Measurements from ENCODE around the gene MSL3B.

Gene MSL3B

DNA sequence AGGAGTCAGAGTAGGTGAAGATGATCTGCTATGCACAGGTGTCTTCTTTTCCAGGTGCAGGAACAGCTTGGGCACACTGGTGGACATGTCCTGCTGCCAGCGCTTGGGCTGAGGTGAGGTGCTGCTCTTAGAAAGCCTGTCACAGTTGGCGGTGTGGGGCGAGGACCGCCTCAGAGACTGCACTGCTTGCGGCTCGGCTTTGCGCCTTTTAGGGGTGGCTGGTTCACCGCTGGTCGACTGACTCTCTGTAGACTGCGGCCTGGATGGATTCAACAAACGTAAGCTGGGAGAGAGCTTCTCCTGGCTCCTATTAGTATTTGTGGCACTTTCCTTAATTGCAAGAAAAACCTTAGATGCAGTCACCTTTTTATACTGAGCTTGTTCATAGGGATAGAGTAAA lies 1.7 kb downstream of the MSL3B start:
- intact Hi-C loops (cut with micrococcal nuclease; ENCODE audit: unreplicated experiment): no loop called here

DNA sequence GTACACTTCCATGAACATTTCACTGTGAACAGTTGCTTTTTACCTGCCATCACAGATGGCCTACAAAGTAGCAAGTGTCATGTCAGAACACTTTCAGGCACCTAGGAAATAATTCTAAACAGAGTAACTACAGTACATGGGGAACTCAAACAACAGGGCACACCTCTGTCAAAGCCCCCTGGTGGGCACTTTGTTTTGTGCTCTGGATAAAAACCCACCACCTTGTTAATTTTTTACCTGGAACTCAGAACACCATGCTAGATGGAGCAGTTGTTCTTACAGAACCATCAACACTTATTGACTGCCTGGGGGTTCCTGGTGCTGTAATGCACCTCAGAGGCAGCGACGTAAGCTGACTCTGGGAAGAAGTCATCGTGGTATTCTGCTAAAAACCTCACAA lies 2.3 kb downstream of the MSL3B start:
- H3K27ac ChIP-seq (ENCODE audit: low read length): 0 out of 2 replicates have a peak overlapping the region, but pooled peaks have one; percentile 23
- in situ Hi-C loops (cut with HindIII; ENCODE audit: low pct_unique_long_range_greater_than_20kb, low sequenced_read_pairs) (no loop called here), intact Hi-C loops (cut with micrococcal nuclease; ENCODE audit: unreplicated experiment) (no loop called here)
- TF ChIP-seq, protein P1, sequence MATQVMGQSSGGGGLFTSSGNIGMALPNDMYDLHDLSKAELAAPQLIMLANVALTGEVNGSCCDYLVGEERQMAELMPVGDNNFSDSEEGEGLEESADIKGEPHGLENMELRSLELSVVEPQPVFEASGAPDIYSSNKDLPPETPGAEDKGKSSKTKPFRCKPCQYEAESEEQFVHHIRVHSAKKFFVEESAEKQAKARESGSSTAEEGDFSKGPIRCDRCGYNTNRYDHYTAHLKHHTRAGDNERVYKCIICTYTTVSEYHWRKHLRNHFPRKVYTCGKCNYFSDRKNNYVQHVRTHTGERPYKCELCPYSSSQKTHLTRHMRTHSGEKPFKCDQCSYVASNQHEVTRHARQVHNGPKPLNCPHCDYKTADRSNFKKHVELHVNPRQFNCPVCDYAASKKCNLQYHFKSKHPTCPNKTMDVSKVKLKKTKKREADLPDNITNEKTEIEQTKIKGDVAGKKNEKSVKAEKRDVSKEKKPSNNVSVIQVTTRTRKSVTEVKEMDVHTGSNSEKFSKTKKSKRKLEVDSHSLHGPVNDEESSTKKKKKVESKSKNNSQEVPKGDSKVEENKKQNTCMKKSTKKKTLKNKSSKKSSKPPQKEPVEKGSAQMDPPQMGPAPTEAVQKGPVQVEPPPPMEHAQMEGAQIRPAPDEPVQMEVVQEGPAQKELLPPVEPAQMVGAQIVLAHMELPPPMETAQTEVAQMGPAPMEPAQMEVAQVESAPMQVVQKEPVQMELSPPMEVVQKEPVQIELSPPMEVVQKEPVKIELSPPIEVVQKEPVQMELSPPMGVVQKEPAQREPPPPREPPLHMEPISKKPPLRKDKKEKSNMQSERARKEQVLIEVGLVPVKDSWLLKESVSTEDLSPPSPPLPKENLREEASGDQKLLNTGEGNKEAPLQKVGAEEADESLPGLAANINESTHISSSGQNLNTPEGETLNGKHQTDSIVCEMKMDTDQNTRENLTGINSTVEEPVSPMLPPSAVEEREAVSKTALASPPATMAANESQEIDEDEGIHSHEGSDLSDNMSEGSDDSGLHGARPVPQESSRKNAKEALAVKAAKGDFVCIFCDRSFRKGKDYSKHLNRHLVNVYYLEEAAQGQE (IDR thresholded peaks at IDR 0.05; ENCODE audit: insufficient read depth in 1 of 2, low read depth in 2 of 2, low read length in 1 of 2): no peak
- TF ChIP-seq, protein P2, sequence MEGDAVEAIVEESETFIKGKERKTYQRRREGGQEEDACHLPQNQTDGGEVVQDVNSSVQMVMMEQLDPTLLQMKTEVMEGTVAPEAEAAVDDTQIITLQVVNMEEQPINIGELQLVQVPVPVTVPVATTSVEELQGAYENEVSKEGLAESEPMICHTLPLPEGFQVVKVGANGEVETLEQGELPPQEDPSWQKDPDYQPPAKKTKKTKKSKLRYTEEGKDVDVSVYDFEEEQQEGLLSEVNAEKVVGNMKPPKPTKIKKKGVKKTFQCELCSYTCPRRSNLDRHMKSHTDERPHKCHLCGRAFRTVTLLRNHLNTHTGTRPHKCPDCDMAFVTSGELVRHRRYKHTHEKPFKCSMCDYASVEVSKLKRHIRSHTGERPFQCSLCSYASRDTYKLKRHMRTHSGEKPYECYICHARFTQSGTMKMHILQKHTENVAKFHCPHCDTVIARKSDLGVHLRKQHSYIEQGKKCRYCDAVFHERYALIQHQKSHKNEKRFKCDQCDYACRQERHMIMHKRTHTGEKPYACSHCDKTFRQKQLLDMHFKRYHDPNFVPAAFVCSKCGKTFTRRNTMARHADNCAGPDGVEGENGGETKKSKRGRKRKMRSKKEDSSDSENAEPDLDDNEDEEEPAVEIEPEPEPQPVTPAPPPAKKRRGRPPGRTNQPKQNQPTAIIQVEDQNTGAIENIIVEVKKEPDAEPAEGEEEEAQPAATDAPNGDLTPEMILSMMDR (IDR thresholded peaks at IDR 0.05): peak; percentile 44
- H3K27me3 ChIP-seq (ENCODE audit: control insufficient read depth, insufficient read depth, low read length): no peaks in the 10 kb centered on the region
- POLR2A ChIA-PET: no interaction called here
- no TSS peak for BruUV-seq (replicated peaks)
- peaks cover 3% of the 10 kb centered on the region; the same call in 1 of the 2 replicates for H3K4me1 ChIP-seq (ENCODE audit: control insufficient read depth, insufficient read depth, low read length)
- CTCF ChIA-PET: no interaction called here
- ATAC-seq (no peak), DNase-seq (ENCODE audit: low read depth, low spot score) (no peak)
- no peaks in the 10 kb centered on the region; the same call in 1 of the 2 replicates for H3K36me3 ChIP-seq (ENCODE audit: control insufficient read depth, insufficient read depth, low read length)
- H3K9me3 ChIP-seq (ENCODE audit: control insufficient read depth, insufficient read depth, low read depth, low read length): peaks cover 25% of the 10 kb centered on the region; the same call in 1 of the 2 replicates
- H3K4me3 ChIP-seq (ENCODE audit: low read depth in 2 of 2, low read length in 2 of 2): no peak overlapping the region

More for the DNA sequence above, 1.7 kb downstream of the MSL3B start:
- ChIA-PET POLR2A (interaction anchor here (0.6 kb wide), 1 partner anchor 34 kb away, joined by 8 read pairs; no protein-coding TSS in a partner anchor), CTCF (no interaction called here)
- Histone ChIP-seq H3K9me3 (ENCODE audit: control insufficient read depth, insufficient read depth, low read depth, low read length) (peaks cover 28% of the 10 kb centered on the region; the same call in 1 of the 2 replicates), H3K27ac (ENCODE audit: low read length) (0 out of 2 replicates have a peak overlapping the region, but pooled peaks have one; percentile 23), H3K27me3 (ENCODE audit: control insufficient read depth, insufficient read depth, low read length) (no peaks in the 10 kb centered on the region), H3K36me3 (ENCODE audit: control insufficient read depth, insufficient read depth, low read length) (no peaks in the 10 kb centered on the region; the same call in 1 of the 2 replicates), H3K4me3 (ENCODE audit: low read depth in 2 of 2, low read length in 2 of 2) (no peak overlapping the region), H3K4me1 (ENCODE audit: control insufficient read depth, insufficient read depth, low read length) (peaks cover 3% of the 10 kb centered on the region; the same call in 1 of the 2 replicates)
- DNase-seq (ENCODE audit: low read depth, low spot score) (no peak), ATAC-seq (no peak)
- no TSS peak for BruUV-seq (replicated peaks)
- in situ Hi-C loops (cut with HindIII; ENCODE audit: low pct_unique_long_range_greater_than_20kb, low sequenced_read_pairs): no loop called here
- no peak for TF ChIP-seq TCF7L2 (IDR thresholded peaks at IDR 0.05; ENCODE audit: low read depth, low read length)
- TF ChIP-seq POLR2AphosphoS5 (IDR thresholded peaks at IDR 0.05; ENCODE audit: low read depth, low read length): no peak
- TF ChIP-seq, protein P1 (IDR thresholded peaks at IDR 0.05; ENCODE audit: insufficient read depth in 1 of 2, low read depth in 2 of 2, low read length in 1 of 2): no peak
- no peak for TF ChIP-seq SIN3A (IDR thresholded peaks at IDR 0.05; ENCODE audit: borderline replicate concordance, insufficient read depth, low read depth, low read length)
- TF ChIP-seq, protein P2 (IDR thresholded peaks at IDR 0.05): no peak
